Midbrain (tissue), 1 donor: ENCODE measurements around the gene HPS4.

Experiments
- DNase-seq: peaks from one replicate; lab custom pipeline; 2025; lab: John Stamatoyannopoulos, UW

The HPS4 gene

DNA sequence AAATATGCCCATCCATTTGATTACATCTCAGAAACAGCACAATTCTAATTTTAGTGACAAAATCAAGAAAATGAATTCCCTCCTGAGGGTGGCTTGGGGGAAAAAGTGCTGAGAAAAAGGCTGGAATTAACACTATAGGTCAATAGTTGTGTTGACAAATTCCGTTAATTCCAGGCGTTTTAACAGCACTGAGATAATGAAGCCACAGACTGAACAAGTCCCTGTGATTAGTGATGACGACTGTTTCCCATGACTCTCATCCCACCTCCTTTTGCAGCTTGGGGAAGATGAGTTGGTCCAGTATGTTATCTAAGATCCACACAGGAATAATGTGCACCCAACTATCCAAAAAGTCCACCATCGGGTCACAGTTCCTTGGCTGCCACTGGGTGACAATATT, 12.9 kb upstream of the HPS4 start:
- no peak for DNase-seq

GRCh38 chr22:26494506-26494905, 10.9 kb upstream of the HPS4 start:
- no peak for DNase-seq

- DNase-seq, result no peak
Measured at GRCh38 chr22:26492220-26492619, 8.6 kb upstream of the HPS4 start.

DNA sequence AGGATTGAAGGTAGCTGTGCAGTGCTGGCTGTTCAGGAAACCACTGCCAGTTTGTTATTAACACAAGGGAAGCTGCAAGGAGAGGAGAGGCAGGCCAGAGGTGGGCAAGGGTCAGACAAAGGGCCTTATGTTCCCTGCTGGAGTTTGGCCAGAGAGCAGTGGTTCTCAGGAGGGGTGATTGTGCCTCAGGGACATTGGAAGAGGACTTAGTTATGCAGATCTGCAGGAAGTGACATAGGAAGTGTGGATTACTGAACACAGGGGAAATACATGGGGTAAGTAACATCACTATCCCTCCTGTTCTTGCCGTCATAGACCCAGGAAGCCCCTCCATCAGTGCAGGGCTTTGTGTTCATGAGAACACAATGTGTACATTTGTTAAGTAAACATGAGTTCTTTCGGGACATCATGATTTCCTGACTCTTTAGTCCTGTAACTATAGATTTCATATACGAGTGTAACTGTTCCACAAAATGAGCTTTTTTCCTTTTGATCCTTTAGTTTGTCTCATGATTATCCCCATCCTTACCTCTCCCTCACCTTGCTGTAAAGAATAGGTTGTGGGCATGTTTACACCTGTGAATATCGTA, 6.0 kb upstream of the HPS4 start:
- DNase-seq, result no peak

GRCh38 chr22:26487996-26488395, 4.4 kb upstream of the HPS4 start:
- no peak for DNase-seq

DNA sequence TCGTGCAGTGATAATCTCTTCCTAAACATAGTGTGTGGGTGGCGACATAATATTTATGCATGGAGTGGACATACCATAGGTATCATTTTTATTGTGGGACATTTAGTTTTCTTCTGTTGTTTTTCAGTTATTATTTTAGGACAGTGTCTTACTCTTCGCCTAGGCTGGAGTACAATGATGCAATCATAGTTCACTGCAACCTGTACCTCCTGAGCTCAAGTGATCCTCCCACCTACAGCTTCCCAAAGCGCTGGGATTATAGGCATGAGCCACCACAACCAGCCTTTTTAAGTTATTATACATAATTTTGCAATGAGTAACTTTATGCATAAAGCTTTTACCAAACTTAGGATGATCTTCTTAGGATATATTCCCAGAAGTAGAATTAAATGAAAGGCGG, 2.8 kb upstream of the HPS4 start:
- no peak for DNase-seq

GRCh38 chr22:26485806-26486390, 2.3 kb upstream of the HPS4 start:
- no peak for DNase-seq

DNA sequence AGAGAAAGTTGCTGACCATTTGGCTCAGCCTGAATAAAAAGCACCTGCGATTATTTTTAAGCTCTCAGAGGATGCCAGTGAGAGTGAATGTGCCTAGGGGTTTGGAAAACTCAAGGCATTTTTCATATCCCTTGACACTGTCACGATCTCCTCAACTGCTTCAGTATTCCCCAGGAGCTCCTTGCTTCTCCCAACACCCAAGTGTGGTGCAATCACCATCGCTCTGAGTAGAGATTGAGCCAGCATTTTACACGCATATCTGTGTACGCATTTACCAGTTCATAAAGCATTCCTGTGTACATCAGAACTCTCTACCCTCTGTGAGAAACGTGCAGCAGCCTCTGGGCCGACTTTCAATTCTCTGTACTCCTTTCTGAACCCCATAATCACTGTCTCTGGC, 1.4 kb upstream of the HPS4 start:
- DNase-seq, result no peak

DNA sequence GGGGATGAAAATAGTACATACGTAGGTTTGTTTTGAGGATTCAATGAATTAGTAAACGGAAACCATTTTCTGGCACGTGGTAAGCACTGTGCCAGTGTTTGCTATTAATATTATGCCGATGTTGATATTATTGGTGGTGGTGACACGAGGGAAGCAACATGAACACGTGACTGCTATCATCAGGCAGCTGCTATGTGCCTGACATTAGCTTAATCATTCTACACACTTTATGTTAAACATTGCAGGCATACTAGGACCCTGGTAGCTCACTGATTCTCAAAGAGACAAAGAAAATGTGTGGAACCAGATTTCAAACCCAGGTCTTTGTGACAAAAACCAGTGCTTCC, 750 bp upstream of the HPS4 start:
- no peak for DNase-seq

DNA sequence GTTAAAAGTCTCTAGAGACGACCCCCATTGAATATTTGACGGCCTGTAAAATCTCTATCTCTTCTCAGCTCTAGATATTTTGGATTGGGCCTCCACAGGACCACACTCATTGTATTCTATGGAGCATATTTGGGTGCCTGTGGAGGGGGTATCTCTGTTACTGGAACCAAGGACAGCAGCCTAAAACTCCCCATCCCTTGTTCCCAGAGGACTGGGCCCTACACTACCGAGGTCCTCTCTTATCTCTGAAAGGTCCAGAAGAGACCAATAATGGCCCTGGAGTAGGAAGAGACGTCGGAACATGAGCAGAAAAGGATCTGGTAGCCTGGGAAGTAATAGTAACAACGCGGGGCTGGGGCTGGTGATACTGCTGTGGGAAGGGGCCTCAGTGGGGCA, 542 bp downstream of the HPS4 start:
- no peak for DNase-seq

DNA sequence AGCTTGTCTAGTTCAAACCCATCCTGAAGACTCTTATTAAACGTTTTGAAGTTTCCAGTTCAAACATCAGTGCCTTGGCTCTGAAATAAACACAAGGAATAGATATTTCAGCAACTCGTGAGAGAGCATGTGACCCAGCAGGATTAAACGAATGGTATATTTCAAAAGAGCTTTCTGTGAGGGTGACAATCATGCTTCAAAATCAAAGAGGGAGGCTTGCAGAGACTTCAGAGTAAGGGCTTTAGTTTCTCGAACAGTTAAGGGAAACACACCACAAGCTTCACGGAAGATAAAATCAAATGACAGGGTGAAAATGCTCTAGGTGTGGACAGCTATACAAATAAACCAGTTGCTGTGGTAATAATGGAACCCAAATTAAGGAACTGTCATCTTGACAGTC, 1.4 kb downstream of the HPS4 start:
- DNase-seq, result no peak

DNA sequence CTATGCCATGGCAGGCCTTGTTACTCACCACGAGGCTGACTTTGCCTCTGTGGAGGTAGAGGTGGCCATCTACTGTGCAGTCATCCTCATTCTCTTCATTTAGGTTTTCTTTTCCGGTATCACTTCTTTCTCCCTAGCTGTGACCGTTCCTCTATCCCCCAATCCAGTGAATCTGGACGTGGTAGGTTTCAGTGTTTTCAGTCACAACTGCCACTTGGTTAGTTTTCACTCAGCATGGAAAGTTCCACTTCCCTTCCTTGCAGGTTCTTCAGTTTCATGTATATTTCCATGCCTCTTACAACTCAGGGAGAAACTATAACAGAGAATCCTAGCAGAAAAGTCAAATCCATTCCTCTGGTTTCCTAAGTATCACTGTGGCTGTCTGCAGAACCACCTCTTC, 1.9 kb downstream of the HPS4 start:
- no peak for DNase-seq

DNA sequence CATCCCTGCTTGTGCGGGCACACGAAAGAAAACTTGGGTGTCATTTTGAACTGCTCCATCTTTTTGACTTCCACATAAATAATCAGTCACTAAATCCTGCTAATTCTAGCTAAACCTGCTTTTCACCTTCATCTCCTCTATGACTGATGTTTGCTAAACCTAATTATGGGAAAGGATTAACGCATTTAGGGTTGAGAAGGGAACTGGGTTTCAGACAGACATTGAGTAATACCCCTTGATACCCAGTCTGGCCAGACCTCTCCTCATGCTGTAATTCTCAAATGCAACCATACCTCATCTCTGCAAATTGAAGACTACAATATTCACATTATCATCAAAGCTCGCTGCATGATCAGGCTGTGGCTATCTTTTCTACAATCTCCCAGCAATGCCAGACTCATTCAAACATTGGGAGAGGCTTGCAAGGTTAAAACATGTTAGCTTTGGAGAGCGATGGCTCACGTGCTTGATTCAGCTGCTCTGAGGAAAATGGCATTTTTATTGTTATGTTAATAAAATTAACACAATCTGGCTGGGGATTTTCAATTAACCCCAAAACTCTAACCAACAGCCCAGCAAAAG, 2.4 kb downstream of the HPS4 start:
- no peak for DNase-seq

DNA sequence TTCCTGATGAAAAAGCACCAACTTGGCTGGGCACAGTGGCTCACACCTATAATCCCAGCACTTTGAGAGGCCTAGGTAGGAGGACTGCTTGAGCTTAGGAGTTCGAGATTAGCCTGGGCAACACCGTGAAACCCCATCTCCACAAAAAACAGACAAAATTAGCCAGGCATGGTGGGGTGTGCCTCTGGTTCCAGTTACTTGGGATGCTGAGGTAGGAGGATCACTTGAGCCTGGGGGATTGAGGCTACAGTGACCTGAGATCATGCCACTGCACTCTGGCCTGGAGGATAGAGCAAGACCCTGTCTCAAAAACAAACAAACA, 3.0 kb downstream of the HPS4 start:
- no peak for DNase-seq

- no peak for DNase-seq
Measured at GRCh38 chr22:26479792-26480610, 3.6 kb downstream of the HPS4 start.

DNA sequence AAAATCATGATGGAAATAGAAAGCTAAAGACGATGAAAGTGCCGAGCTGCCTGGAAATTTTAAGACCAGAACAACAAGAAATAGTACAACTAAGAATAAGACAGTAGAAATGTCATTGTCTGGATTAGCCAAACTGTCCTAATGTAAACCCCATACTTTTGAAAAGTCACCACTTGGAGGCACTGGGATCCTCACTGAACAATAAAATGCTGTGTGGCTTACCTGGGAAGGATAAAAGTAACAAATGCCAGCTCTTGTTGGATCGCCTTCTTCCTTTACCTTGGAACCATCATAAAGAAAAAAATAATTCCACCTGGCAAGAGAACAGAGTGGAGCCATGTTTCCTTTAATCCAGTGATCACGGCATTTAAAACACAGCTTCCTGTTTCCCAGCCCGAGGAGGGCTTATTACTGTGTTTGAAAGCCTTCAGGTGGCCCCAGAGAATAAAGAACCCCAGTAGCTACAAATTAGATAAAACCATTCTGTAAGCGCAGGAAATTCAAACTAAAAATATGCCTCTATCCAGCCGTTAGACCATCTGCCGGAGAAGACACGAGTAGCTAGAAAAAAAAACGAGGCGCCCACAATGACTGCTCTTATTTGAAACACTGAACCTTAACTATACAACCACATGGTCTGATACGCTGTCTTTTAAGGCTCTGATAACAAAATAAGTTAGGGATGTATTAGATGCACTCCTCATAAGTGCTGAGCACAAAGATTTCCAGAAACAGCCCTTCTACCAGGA, 4.4 kb downstream of the HPS4 start:
- no peak for DNase-seq

DNA sequence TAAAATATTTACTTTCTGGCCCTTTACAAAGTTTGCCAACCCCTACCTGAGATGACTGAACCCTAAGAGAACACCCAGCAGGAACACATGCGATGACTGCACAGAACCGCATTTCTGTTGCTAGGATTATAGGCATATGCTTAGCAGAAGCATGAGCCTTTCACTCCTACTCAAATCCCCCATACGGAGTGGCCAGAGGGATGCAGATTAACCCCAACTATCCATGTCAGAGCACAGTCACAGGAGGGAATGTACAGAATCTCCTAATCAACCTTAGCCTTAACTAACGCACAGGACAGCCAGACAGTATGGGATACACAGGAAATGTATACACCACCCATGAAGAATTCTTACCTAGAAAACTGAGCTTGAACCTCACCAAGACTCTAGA, 6.2 kb downstream of the HPS4 start:
- DNase-seq, result no peak

DNA sequence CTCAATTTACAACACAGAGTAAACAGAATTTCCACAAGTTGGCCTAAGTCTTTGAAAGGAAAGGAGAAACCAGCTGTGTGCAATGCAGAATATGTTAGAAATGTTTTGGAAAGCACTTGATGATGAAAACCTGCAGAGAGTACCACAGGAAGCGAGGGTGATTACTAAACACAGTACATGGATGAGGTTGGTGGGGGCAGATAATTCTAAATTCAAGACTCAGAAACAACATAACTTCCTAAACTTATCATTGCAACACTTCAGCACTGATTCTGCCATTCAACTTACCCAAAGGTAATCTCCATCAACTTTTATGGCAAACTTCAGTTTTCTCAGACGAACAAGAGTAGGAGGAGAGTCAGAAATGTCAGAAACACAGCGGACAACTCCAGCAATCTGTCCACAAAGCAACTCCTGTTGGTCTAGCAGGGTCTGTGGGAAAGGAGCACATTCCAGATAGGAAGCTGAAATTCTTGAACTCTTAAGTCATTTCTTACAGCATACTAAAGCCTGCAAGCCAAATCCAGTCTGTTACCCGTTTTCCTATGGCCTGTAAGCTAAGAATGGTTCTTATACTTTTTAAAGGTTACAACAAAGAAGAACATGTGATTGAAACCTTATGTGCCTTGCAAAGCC, 6.8 kb downstream of the HPS4 start:
- no peak for DNase-seq

GRCh38 chr22:26474682-26475081, 8.9 kb downstream of the HPS4 start:
- no peak for DNase-seq

DNA sequence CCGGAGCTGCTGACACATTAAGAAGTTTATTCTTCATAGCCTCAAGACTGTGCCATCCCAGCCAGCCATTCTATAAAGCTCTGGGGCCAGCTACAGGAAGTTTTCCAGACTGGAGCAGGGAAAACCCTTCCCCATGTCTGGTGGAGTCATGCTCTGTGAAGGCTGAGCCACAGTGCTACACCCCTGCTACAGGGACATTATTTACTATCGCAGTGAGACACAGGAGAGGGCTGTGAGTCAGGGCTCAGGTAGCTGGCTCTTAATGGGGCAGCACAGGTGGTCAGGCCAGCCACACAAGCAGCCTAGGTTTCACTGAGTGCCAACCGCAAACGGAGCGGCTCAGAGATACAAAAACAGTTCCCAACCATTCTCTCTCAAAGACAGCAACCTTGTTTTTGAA, 12.1 kb downstream of the HPS4 start:
- no peak for DNase-seq

- no peak for DNase-seq
Measured at GRCh38 chr22:26470807-26471206, 12.8 kb downstream of the HPS4 start.

- no peak for DNase-seq
Measured at GRCh38 chr22:26466196-26466595, 17.4 kb downstream of the HPS4 start.
